OCI-LY7 (cell line): Measurements from ENCODE around the gene SGSM1.

Experiments
- CTCF ChIP-seq: fragments of 200-600 bp; sonication (generic); conservative IDR thresholded peaks from 2 replicates; pipeline ENCODE4 v1.5.1; 2014; ENCODE audit warnings: mild to moderate bottlenecking, antibody characterized with exemption, low read length, moderate library complexity, mixed read lengths
- EZH2phosphoT487 ChIP-seq: fragments of 200-600 bp; sonication (generic); IDR thresholded peaks from 2 replicates; pipeline ENCODE4 v1.6.1; 2018; ENCODE audit warnings: low read depth, borderline replicate concordance, mild to moderate bottlenecking, mixed run types, antibody characterized with exemption, low read length, moderate library complexity, mixed read lengths

GRCh38 chr22:24976442-24977218 lies 170.6 kb downstream of the SGSM1 start:
- no peak for TF ChIP-seq CTCF
- TF ChIP-seq EZH2phosphoT487 = no peak
